Heart right ventricle (tissue), 16 donors: ENCODE measurements around the gene EDIL3. TPM values are rescaled to one million over a fixed set of nuclear protein-coding genes. Genes with fewer than 3 reads are reported as not detected.

Experiments
- ATAC-seq, 8 donors: fragments of 200-7000 bp; cut with Tn5 transposase; one replicate each; pipeline ENCODE4 v1.9.1; 2020; ENCODE audit warnings: mild to moderate bottlenecking in 8 of 8, moderate library complexity in 8 of 8, moderate number of reproducible peaks in 1 of 8
- DNase-seq, 2 donors: peaks; one replicate each; pipeline ENCODE4 v3.0.0-alpha.2; 2020
- H3K27ac ChIP-seq, 10 donors: fragments of 200-600 bp; sonication (generic) in 2 of 10; one replicate each; pipeline versions ENCODE4 v1.5.0 to v1.8.0; 2020 to 2022; ENCODE audit warnings: mild to moderate bottlenecking in 3 of 10
- H3K27me3 ChIP-seq, 7 donors: fragments of 200-600 bp; one replicate each; pipeline ENCODE4 v1.8.0; 2021 to 2022; ENCODE audit warnings: mild to moderate bottlenecking in 2 of 7
- H3K36me3 ChIP-seq, 9 donors: fragments of 200-600 bp; sonication (generic) in 1 of 9; one replicate each; pipeline versions ENCODE4 v1.5.0 to v1.8.0; 2020 to 2022; ENCODE audit warnings: mild to moderate bottlenecking in 2 of 9
- H3K4me1 ChIP-seq, 9 donors: fragments of 200-600 bp; sonication (generic) in 1 of 9; one replicate each; pipeline versions ENCODE4 v1.5.0 to v1.8.0; 2020 to 2022; ENCODE audit warnings: mild to moderate bottlenecking in 4 of 9
- H3K4me3 ChIP-seq, 10 donors: fragments of 200-600 bp; sonication (generic) in 2 of 10; one replicate each; pipeline versions ENCODE4 v1.5.0 to v1.8.0; 2020 to 2022; ENCODE audit warnings: mild to moderate bottlenecking in 7 of 10, moderate library complexity in 2 of 10
- H3K9me3 ChIP-seq, 11 donors: fragments of 200-600 bp in 10 of 11; sonication (generic) in 2 of 11; one replicate each; pipeline versions ENCODE4 v1.5.0 to v1.8.0; 2013 to 2022; ENCODE audit warnings: mild to moderate bottlenecking in 2 of 11, control low read depth in 1 of 11, moderate library complexity in 1 of 11
- CTCF ChIP-seq, 9 donors: fragments of 200-600 bp; sonication (generic) in 2 of 9; IDR thresholded peaks; one replicate each; pipeline versions ENCODE4 v1.5.0 to v1.8.0; 2021 to 2022; ENCODE audit warnings: antibody characterized with exemption in 9 of 9, mild to moderate bottlenecking in 5 of 9, moderate library complexity in 1 of 9
- WGBS, 2 donors: extraction: QIAGEN DNeasy Blood & Tissue Kit; methylation state at CpG; one replicate each; pipeline ENCODE4 v1.1.7; 2013; ENCODE audit warnings: inconsistent platforms in 1 of 2; 5-methylcytosine and 5-hydroxymethylcytosine counted together
- intact Hi-C, 10 donors: fragments of 100-400 bp; cut with DNase I; formaldehyde crosslinking; loops; one replicate each; pipeline versions ENCODE4 v1.11.1 to v1.14.2; 2022
- polyA plus RNA-seq, 2 donors: library from polyadenylated mRNA; stranded (reverse); fragments of 200-250 nt; gene quantifications; one replicate each; pipeline ENCODE4 v1.2.3, GENCODE V29; 2013
- total RNA-seq, 10 donors: library from RNA; stranded (reverse); fragmentation: NEBNext Ultra II Directional in 3 of 10; extraction: Animal tissue kit (Norgen Biotek cat#: 25700) in 3 of 10; gene quantifications; one replicate each; pipeline versions ENCODE4 v1.2.1 to v1.2.4, GENCODE V29; 2021 to 2023
- donor health status: Arrhythmogenic right ventricular cardiomyopathy.
- donor health status: ischemic (EF 13 %, LVEDD 7.1; RV severe dilation, severe dysfunction).
- donor health status: healthy with polysubstance abuse.
- donor health status: DM: no; HTN: yes; CAD: no.
- donor health status: DM: no; HTN: no; CAD: no.
- donor health status: ischemic (EF 25% LVEDD 6.9; RV normal size, moderate dysfunction).
- donor health status: ischemic (EF 25% LVEDD 5.7; RV mildly dilated, moderate dysfunction).
- donor health status: healthy.
- donor health status: DM: yes; HTN: yes; CAD: no.
- donor health status: Ischemic cardiomyopathy.
- donor health status: ischemic (EF 35%, LVEDD 5.7; RV mildly dilated, moderate dysfunction).
- donor health status: nonischemic (EF 11% LVEDD 7.7; RV severe dilation, severe dysfunction).
- donor health status: DM: yes; HTN: yes; CAD: no.
- donor health status: PGD.
- donor health status: ischemic (EF 29% LVEDD 5.4; RV normal size, mild dysfunction).
- donor health status: nonischemic (EF 23%, LVEDD 6.1; RV moderate dilation, normal function).

Gene EDIL3
- total and polyA plus RNA-seq, 12 donors, result 1.6 to 10.0 (median 3.9) TPM

- intact Hi-C loops, result no loop called here
- H3K27me3 ChIP-seq, result no peaks in the 10 kb centered on the region
- no peak overlapping the region for H3K4me3 ChIP-seq
- H3K36me3 ChIP-seq, result no peaks in the 10 kb centered on the region
- no peak overlapping the region for H3K27ac ChIP-seq
- DNase-seq, result no peak
- no peaks in the 10 kb centered on the region for H3K9me3 ChIP-seq
- no peak for ATAC-seq
- H3K4me1 ChIP-seq, result no peaks in the 10 kb centered on the region
- 79 to 93% methylated on average over 1 of the region's 1 CpG for WGBS, 2 donors
- TF ChIP-seq CTCF (IDR thresholded peaks at IDR 0.05), result no peak
These were observed 442.5 kb downstream of the EDIL3 start for GRCh38 chr5:83942155-83942554.

GRCh38 chr5:83937837-83938236, 446.8 kb downstream of the EDIL3 start:
- no peaks in the 10 kb centered on the region for H3K4me1 ChIP-seq
- DNase-seq, result no peak
- no peaks in the 10 kb centered on the region for H3K36me3 ChIP-seq
- 80 to 94% methylated on average over 1 of the region's 1 CpG for WGBS, 2 donors
- H3K4me3 ChIP-seq, result no peak overlapping the region
- no peaks in the 10 kb centered on the region for H3K27me3 ChIP-seq
- H3K27ac ChIP-seq, result no peak overlapping the region
- peaks cover 0 to 2% (median 0%) of the 10 kb centered on the region in 11 donors for H3K9me3 ChIP-seq
- ATAC-seq, result no peak
- no peak for TF ChIP-seq CTCF (IDR thresholded peaks at IDR 0.05)
- intact Hi-C loops, result no loop called here

GRCh38 chr5:83931969-83932368, 452.7 kb downstream of the EDIL3 start:
- Histone ChIP-seq H3K4me3 (no peak overlapping the region), H3K36me3 (no peaks in the 10 kb centered on the region), H3K27ac (no peak overlapping the region), H3K9me3 (peaks cover 0 to 5% (median 0%) of the 10 kb centered on the region in 11 donors), H3K27me3 (no peaks in the 10 kb centered on the region), H3K4me1 (no peaks in the 10 kb centered on the region)
- no peak for TF ChIP-seq CTCF (IDR thresholded peaks at IDR 0.05)
- intact Hi-C loops, result no loop called here
- ATAC-seq (no peak), DNase-seq (no peak)

- Histone ChIP-seq H3K36me3 (no peaks in the 10 kb centered on the region), H3K9me3 (peaks cover 0 to 14% (median 0%) of the 10 kb centered on the region in 11 donors), H3K4me3 (no peak overlapping the region), H3K4me1 (peaks cover 0 to 5% (median 0%) of the 10 kb centered on the region in 9 donors), H3K27ac (no peak overlapping the region), H3K27me3 (no peaks in the 10 kb centered on the region)
- 32 to 41% methylated on average over 4 of the region's 4 CpGs for WGBS, 2 donors
- intact Hi-C loops, result loop anchor here in 2 of 10 donors (5.0 kb wide), 1 partner anchor 1120 kb away; no protein-coding TSS in a partner anchor
- peak; percentile 10 to 73 (median 63) for TF ChIP-seq CTCF (IDR thresholded peaks at IDR 0.05)
- DNase-seq, result peak; percentile 16 to 40
- ATAC-seq, result peak in 1 of 8 donors; percentile 33
These were observed 457.4 kb downstream of the EDIL3 start for GRCh38 chr5:83927140-83927733.
